H1 (cell line): ENCODE results near the gene NME7. TPM values are rescaled to one million over a fixed set of nuclear protein-coding genes. Genes with fewer than 3 reads are reported as not detected.

ENCODE experiments used
- CTCF ChIA-PET: fragments of 300-600 bp; sonication (Branson Sonifier 250); formaldehyde crosslinking; loops from one replicate; lab custom pipeline; 2021; ENCODE audit not compliant: partially characterized antibody; lab: Charles Lee
- POLR2A ChIA-PET: fragments of 300-600 bp; sonication (Branson Sonifier 250); formaldehyde crosslinking; loops from one replicate; lab custom pipeline; 2021; ENCODE audit warnings: inconsistent platforms; ENCODE audit not compliant: partially characterized antibody; lab: Charles Lee
- DNase-seq, 2 experiments: peaks; one replicate each; pipeline versions ENCODE4 v3.0.0 to v3.0.0-alpha.2; 2010 to 2022; ENCODE audit warnings: low spot score in 2 of 2, low read depth in 1 of 2, mixed read lengths in 1 of 2
- FAIRE-seq: peaks from 2 replicates; lab custom pipeline; 2011; peaks lifted over from hg19 to GRCh38; lab: Jason Lieb, UNC
- H2AFZ ChIP-seq: 2 replicates; pipeline ENCODE4 v1.8.1; 2012; ENCODE audit warnings: low read length, inconsistent platforms
- H2AK5ac ChIP-seq: 2 replicates; pipeline ENCODE4 v1.6.1; 2013; ENCODE audit warnings: low read depth, low read length
- H2BK120ac ChIP-seq: replicated peaks from 2 replicates; pipeline ENCODE3; 2013; ENCODE audit warnings: low read depth, low read length, inconsistent platforms
- H2BK12ac ChIP-seq: 2 replicates; pipeline ENCODE4 v1.6.1; 2013; ENCODE audit warnings: low read depth, low read length
- H2BK15ac ChIP-seq: 2 replicates; pipeline ENCODE4 v1.6.1; 2013; ENCODE audit warnings: low read length
- H2BK20ac ChIP-seq: 2 replicates; pipeline ENCODE4 v1.6.1; 2013; ENCODE audit warnings: low read length
- H2BK5ac ChIP-seq: 2 replicates; pipeline ENCODE4 v1.6.1; 2013; ENCODE audit warnings: low read depth, low read length
- H3K14ac ChIP-seq: 2 replicates; pipeline ENCODE4 v1.6.1; 2013; ENCODE audit warnings: inconsistent platforms; ENCODE audit not compliant: insufficient read length
- H3K18ac ChIP-seq: 2 replicates; pipeline ENCODE4 v1.6.1; 2013; ENCODE audit warnings: low read length; ENCODE audit errors: extremely low read depth
- H3K23ac ChIP-seq: 2 replicates; pipeline ENCODE4 v1.6.1; 2013; ENCODE audit warnings: inconsistent platforms; ENCODE audit not compliant: insufficient read length
- H3K23me2 ChIP-seq: 2 replicates; pipeline ENCODE4 v1.6.1; 2013; ENCODE audit warnings: low read depth, low read length
- H3K27ac ChIP-seq: 2 replicates; pipeline ENCODE4 v1.6.1; 2011; ENCODE audit warnings: low read depth, low read length, inconsistent platforms
- H3K27me3 ChIP-seq, 4 experiments: replicated peaks in 1 of 4; 1 replicate in 1 of 4; 2 replicates in 3 of 4; pipeline versions ENCODE4 v1.6.1 to v1.8.1; 2011 to 2013; ENCODE audit warnings: low read length in 3 of 4, mild to moderate bottlenecking in 3 of 4, inconsistent platforms in 2 of 4, mixed read lengths in 2 of 4, moderate library complexity in 1 of 4; ENCODE audit not compliant: control insufficient read depth in 3 of 4, insufficient read depth in 3 of 4; ENCODE audit errors: extremely low read depth in 1 of 4
- H3K36me3 ChIP-seq, 4 experiments: 2 replicates each; pipeline versions ENCODE4 v1.6.1 to v1.8.1; 2011 to 2013; ENCODE audit warnings: mild to moderate bottlenecking in 4 of 4, low read length in 3 of 4, moderate library complexity in 2 of 4, control low read depth in 1 of 4, inconsistent platforms in 1 of 4; ENCODE audit not compliant: insufficient read depth in 4 of 4, control insufficient read depth in 2 of 4
- H3K4ac ChIP-seq: replicated peaks from 2 replicates; pipeline ENCODE3; 2013; ENCODE audit warnings: low read length, low read depth, mixed read lengths, inconsistent platforms; ENCODE audit not compliant: insufficient read length
- H3K4me1 ChIP-seq, 4 experiments: replicated peaks in 1 of 4; 1 replicate in 1 of 4; 2 replicates in 3 of 4; pipeline versions ENCODE4 v1.6.1 to v1.8.1; 2011 to 2013; ENCODE audit warnings: low read length in 3 of 4, inconsistent platforms in 2 of 4, mixed read lengths in 1 of 4; ENCODE audit not compliant: insufficient read depth in 4 of 4, control insufficient read depth in 3 of 4
- H3K4me2 ChIP-seq, 2 experiments: 2 replicates each; pipeline versions ENCODE4 v1.6.1 to v1.8.1; 2011 to 2013; ENCODE audit warnings: low read depth in 2 of 2, low read length in 2 of 2, control low read depth in 1 of 2, inconsistent platforms in 1 of 2, mild to moderate bottlenecking in 1 of 2; ENCODE audit not compliant: insufficient read depth in 1 of 2
- H3K4me3 ChIP-seq, 4 experiments: fragments of 200-600, 300-600 bp in 1 of 4; sonication (generic), shearing (Covaris generic), sonication (Bioruptor Twin) in 1 of 4; 2 replicates each; pipeline versions ENCODE4 v1.5.1 to v1.8.1; 2011 to 2016; ENCODE audit warnings: low read length in 4 of 4, low read depth in 3 of 4, control low read depth in 2 of 4, inconsistent platforms in 2 of 4, mild to moderate bottlenecking in 2 of 4, mixed read lengths in 1 of 4, moderate library complexity in 1 of 4; ENCODE audit not compliant: insufficient read depth in 2 of 4; ENCODE audit errors: extremely low read depth in 1 of 4
- H3K56ac ChIP-seq: replicated peaks from 2 replicates; pipeline ENCODE3; 2013; ENCODE audit warnings: low read depth, mild to moderate bottlenecking, mixed read lengths, low read length, inconsistent platforms; ENCODE audit not compliant: insufficient read length
- H3K79me1 ChIP-seq: 2 replicates; pipeline ENCODE4 v1.6.1; 2013; ENCODE audit warnings: low read depth, low read length, control low read depth
- H3K79me2 ChIP-seq, 2 experiments: 2 replicates each; pipeline versions ENCODE4 v1.6.1 to v1.8.1; 2012 to 2013; ENCODE audit warnings: low read length in 2 of 2, mild to moderate bottlenecking in 2 of 2, inconsistent platforms in 1 of 2; ENCODE audit not compliant: insufficient read depth in 2 of 2, control insufficient read depth in 1 of 2
- H3K9ac ChIP-seq, 4 experiments: replicated peaks in 1 of 4; 1 replicate in 1 of 4; 2 replicates in 3 of 4; pipeline versions ENCODE4 v1.6.1 to v1.8.1; 2011 to 2013; ENCODE audit warnings: low read depth in 3 of 4, low read length in 3 of 4, control low read depth in 2 of 4, mild to moderate bottlenecking in 2 of 4, moderate library complexity in 2 of 4, inconsistent platforms in 1 of 4; ENCODE audit errors: extremely low read depth in 1 of 4
- H3K9me3 ChIP-seq, 2 experiments: 2 replicates each; pipeline versions ENCODE4 v1.6.1 to v1.8.1; 2012 to 2013; ENCODE audit warnings: mild to moderate bottlenecking in 2 of 2, moderate library complexity in 2 of 2, control low read depth in 1 of 2, inconsistent platforms in 1 of 2, low read depth in 1 of 2, low read length in 1 of 2, mixed read lengths in 1 of 2; ENCODE audit not compliant: insufficient read depth in 2 of 2
- H4K20me1 ChIP-seq, 2 experiments: replicated peaks in 1 of 2; 2 replicates each; pipeline versions ENCODE3 to v1.8.1; 2011 to 2013; ENCODE audit warnings: inconsistent platforms in 2 of 2, low read length in 2 of 2, mild to moderate bottlenecking in 1 of 2; ENCODE audit not compliant: insufficient read depth in 2 of 2, control insufficient read depth in 1 of 2
- H4K5ac ChIP-seq: 2 replicates; pipeline ENCODE4 v1.6.1; 2013; ENCODE audit warnings: low read length, low read depth, mixed read lengths, inconsistent platforms; ENCODE audit not compliant: insufficient read length
- H4K8ac ChIP-seq: 2 replicates; pipeline ENCODE4 v1.8.0; 2013; ENCODE audit warnings: mild to moderate bottlenecking, moderate library complexity, low read length, inconsistent platforms; ENCODE audit not compliant: insufficient read depth; ENCODE audit errors: extremely low read depth
- H4K91ac ChIP-seq: replicated peaks from 2 replicates; pipeline ENCODE3; 2013; ENCODE audit warnings: low read length, mixed read lengths, inconsistent platforms; ENCODE audit not compliant: insufficient read length
- CBX8 ChIP-seq: fragments of 300-800, 300-1000 bp; sonication (generic); IDR thresholded peaks from 2 replicates; pipeline ENCODE4 v1.7.1; 2016; ENCODE audit warnings: low read depth, low read length, borderline replicate concordance
- E2F6 ChIP-seq: IDR thresholded peaks from 2 replicates; pipeline ENCODE4 v1.6.1; 2012; ENCODE audit warnings: inconsistent platforms
- HDAC2 ChIP-seq, 2 experiments: fragments of 300-600 bp in 1 of 2; sonication (generic) in 1 of 2; IDR thresholded peaks; 2 replicates each; pipeline ENCODE4 v1.6.1; 2011 to 2012; ENCODE audit warnings: low read depth in 2 of 2, low read length in 2 of 2, mild to moderate bottlenecking in 2 of 2, moderate library complexity in 2 of 2, borderline replicate concordance in 1 of 2, inconsistent platforms in 1 of 2
- KDM1A ChIP-seq: fragments of 200-600, 300-600 bp; sonication (generic); IDR thresholded peaks from 2 replicates; pipeline ENCODE4 v1.7.1; 2016; ENCODE audit warnings: mild to moderate bottlenecking, low read length, borderline replicate concordance
- SAP30 ChIP-seq: fragments of 300-600 bp; sonication (generic); IDR thresholded peaks from 2 replicates; pipeline ENCODE4 v1.7.1; 2012; ENCODE audit warnings: low read length, moderate library complexity, mild to moderate bottlenecking, inconsistent platforms; ENCODE audit not compliant: insufficient read depth, insufficient replicate concordance
- SIN3A ChIP-seq, 2 experiments: IDR thresholded peaks in 1 of 2; conservative IDR thresholded peaks in 1 of 2; 2 replicates each; pipeline ENCODE4 v1.6.1; 2011 to 2012; ENCODE audit warnings: low read length in 2 of 2, improper control_type of control experiment in 1 of 2, low read depth in 1 of 2, mild to moderate bottlenecking in 1 of 2
- SIX5 ChIP-seq: IDR thresholded peaks from 2 replicates; pipeline ENCODE4 v1.6.1; 2011; ENCODE audit warnings: mild to moderate bottlenecking, low read depth, low read length
- SP2 ChIP-seq: IDR thresholded peaks from 2 replicates; pipeline ENCODE4 v1.6.1; 2012; ENCODE audit warnings: mild to moderate bottlenecking, low read length, inconsistent platforms
- TAF7 ChIP-seq: optimal IDR thresholded peaks from 2 replicates; pipeline ENCODE3; 2011; ENCODE audit warnings: low read depth, mild to moderate bottlenecking, inconsistent platforms, low read length, moderate library complexity, borderline replicate concordance
- TBP ChIP-seq: IDR thresholded peaks from 2 replicates; pipeline ENCODE4 v1.6.1; 2011; ENCODE audit warnings: low read depth, low read length, improper control_type of control experiment
- ZNF274 ChIP-seq: IDR thresholded peaks from 2 replicates; pipeline ENCODE4 v1.7.0; 2012; ENCODE audit warnings: low read length, borderline replicate concordance; ENCODE audit errors: extremely low read depth
- WGBS, 2 experiments: shearing (Covaris generic) in 1 of 2; methylation state at CpG; one replicate each; pipeline versions ENCODE4 v1.1.6 to v1.1.7; 2013 to 2015; ENCODE audit warnings: low lambda C conversion rate in 2 of 2, mixed read lengths in 2 of 2, inconsistent platforms in 1 of 2, low coverage in 1 of 2, missing lambda C conversion rate in 1 of 2; ENCODE audit not compliant: insufficient replicate concordance in 2 of 2, insufficient coverage in 1 of 2, insufficient read length in 1 of 2; ENCODE audit errors: extremely low coverage in 1 of 2, missing lambda C conversion rate in 1 of 2; 5-methylcytosine and 5-hydroxymethylcytosine counted together
- polyA plus RNA-seq, 7 experiments: library from polyadenylated mRNA; depleted of rRNA in 3 of 7; stranded (reverse) in 5 of 7; unstranded in 2 of 7; fragments of >200 nt in 5 of 7; fragments of 200-250 nt in 2 of 7; gene quantifications; 1 replicate in 5 of 7; 2 replicates in 1 of 7; 4 replicates in 1 of 7; pipeline versions ENCODE4 v1.2.1 to v1.2.3, GENCODE V29; 2011 to 2013; ENCODE audit warnings: missing spikeins in 2 of 7, mixed read lengths in 2 of 7
- total RNA-seq: library from RNA; stranded (reverse); fragmentation: NEBNext Ultra II Directional; extraction: Animal tissue kit (Norgen Biotek cat#: 25700); gene quantifications from 2 replicates; pipeline ENCODE4 v1.2.1, GENCODE V29; 2021

Gene NME7
- total and polyA plus RNA-seq, 2 of the 8 experiments (the other 6 are each of a cell fraction or from before 2014, with no cell fraction given): 11.6 to 28.5 TPM

- no peak overlapping the region for H2BK5ac ChIP-seq
- FAIRE-seq: no peak
- no peak overlapping the region for H2BK20ac ChIP-seq
- no peak overlapping the region for H3K9ac ChIP-seq
- peaks cover 11 to 56% (median 31%) of the 10 kb centered on the region in 4 experiments for H3K36me3 ChIP-seq
- H4K8ac ChIP-seq: no peak overlapping the region
- H3K18ac ChIP-seq: no peak overlapping the region
- no peak overlapping the region for H3K4ac ChIP-seq
- no peaks in the 10 kb centered on the region for H3K9me3 ChIP-seq
- no peak overlapping the region for H3K4me3 ChIP-seq
- no peak overlapping the region for H3K4me2 ChIP-seq
- 92% methylated on average over 6 of the region's 6 CpGs; no CpG with 5 or more reads in 1 of the 2 experiments for WGBS, 2 experiments
- no peak overlapping the region for H3K14ac ChIP-seq
- no peak for TF ChIP-seq KDM1A
- TF ChIP-seq ZNF274: no peak
- TF ChIP-seq SIX5: no peak
- TF ChIP-seq CBX8: no peak
- no peak for TF ChIP-seq SIN3A (conservative IDR thresholded peaks at IDR 0.05 in 1 of 2, IDR thresholded peaks at IDR 0.05 in 1 of 2; ENCODE audit: low read depth in 1 of 2, low read length in 2 of 2)
- TF ChIP-seq HDAC2 (IDR thresholded peaks at IDR 0.05; ENCODE audit: borderline replicate concordance in 1 of 2, low read depth in 2 of 2, low read length in 2 of 2): no peak
- no peak for TF ChIP-seq TAF7
- no peak for TF ChIP-seq SP2
- no peak for TF ChIP-seq SAP30
- no peak for TF ChIP-seq E2F6
- no peak for TF ChIP-seq TBP
- no peak overlapping the region for H4K91ac ChIP-seq
- H3K27me3 ChIP-seq: no peaks in the 10 kb centered on the region
- no peaks in the 10 kb centered on the region for H4K20me1 ChIP-seq
- no peak overlapping the region for H4K5ac ChIP-seq
- H3K23ac ChIP-seq: no peak overlapping the region
- DNase-seq: no peak
- H3K79me1 ChIP-seq: no peaks in the 10 kb centered on the region; the same call in 1 of the 2 replicates
- no peak overlapping the region; the same call in 1 of the 2 replicates for H3K27ac ChIP-seq
- no peak overlapping the region for H2AK5ac ChIP-seq
- POLR2A ChIA-PET: no interaction called here
- no peaks in the 10 kb centered on the region; a peak in 1 of 7 replicates for H3K4me1 ChIP-seq
- no peak overlapping the region for H2AFZ ChIP-seq
- no peak overlapping the region for H2BK15ac ChIP-seq
- no peak overlapping the region for H3K56ac ChIP-seq
- no peaks in the 10 kb centered on the region for H3K23me2 ChIP-seq
- H3K79me2 ChIP-seq: no peaks in the 10 kb centered on the region
- H2BK12ac ChIP-seq: no peak overlapping the region
- CTCF ChIA-PET: no interaction called here
- no peak overlapping the region for H2BK120ac ChIP-seq
Measured at GRCh38 chr1:169129109-169129784, 238.3 kb downstream of the NME7 start.
